ENCODE results near the gene PHF13.

The PHF13 gene

DNA sequence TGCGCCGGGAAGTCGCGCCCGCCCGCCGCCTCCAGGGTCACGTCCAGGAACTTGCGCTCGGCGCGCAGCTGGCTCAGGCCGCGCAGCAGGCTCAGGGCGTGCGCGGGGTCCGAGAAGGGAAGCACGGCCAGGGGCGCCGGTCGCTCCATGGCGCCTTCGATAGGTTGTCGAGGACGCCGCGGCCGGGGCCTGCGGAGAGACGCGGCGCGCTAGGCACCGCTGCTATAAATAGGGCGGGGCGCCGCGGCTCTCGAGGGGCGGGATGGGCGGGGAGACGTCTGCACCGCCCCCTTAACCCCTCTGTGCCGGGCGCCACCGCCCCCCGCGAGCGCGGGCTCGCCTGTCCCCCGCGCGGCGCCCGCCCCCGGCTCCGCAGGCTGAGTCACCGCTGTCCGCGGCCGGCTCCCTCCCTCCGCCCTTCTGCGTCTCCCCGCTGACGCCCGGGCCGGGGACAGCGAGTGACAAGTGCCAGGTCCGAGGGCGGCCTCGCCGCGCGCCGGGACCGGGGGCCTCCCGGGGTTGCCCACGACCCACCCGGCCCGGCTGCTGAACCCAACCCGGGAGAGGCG, 10.8 kb upstream of the PHF13 start, which contains the start of gene KLHL21:
KLHL21 (minus strand) TSS at position 201 of the 569 bp plus-strand sequence; CDS start at position 149, 52 bp downstream.
- peak; percentile 83 for DNase-seq

GRCh38 chr1:6603238-6603914, 10.2 kb upstream of the PHF13 start:
- DNase-seq = no peak

DNA sequence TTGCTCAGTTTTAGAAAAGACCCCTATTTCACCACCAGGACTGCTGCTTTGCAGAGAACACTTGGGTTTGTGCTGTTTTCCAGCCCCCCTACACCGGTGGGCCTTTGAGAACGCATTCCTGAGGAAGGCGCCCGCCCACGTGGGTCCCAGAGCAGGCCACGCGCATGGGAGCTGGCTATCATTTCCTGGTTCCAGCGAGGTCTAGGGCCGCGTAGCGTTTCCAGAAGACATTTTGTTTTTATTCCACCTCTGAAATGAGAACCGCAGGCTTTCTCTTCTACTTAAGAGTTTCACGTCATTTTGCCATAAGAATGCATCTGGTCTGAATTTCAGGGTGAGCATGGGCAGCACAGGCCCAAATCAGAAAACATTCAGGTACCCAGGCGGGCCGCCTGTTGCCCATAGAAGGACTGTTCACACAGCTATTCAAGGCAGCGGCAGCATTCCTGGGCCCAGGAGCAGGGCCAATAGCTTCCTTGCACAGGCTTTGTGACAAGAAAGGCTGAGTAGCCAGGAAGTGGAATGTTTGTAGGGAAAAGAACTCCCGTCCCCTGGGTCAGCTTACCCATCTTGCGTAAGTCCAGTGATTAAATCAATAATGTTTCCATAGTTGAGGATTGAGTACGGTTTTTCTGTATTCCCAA, 9.5 kb upstream of the PHF13 start:
- no peak for DNase-seq

DNA sequence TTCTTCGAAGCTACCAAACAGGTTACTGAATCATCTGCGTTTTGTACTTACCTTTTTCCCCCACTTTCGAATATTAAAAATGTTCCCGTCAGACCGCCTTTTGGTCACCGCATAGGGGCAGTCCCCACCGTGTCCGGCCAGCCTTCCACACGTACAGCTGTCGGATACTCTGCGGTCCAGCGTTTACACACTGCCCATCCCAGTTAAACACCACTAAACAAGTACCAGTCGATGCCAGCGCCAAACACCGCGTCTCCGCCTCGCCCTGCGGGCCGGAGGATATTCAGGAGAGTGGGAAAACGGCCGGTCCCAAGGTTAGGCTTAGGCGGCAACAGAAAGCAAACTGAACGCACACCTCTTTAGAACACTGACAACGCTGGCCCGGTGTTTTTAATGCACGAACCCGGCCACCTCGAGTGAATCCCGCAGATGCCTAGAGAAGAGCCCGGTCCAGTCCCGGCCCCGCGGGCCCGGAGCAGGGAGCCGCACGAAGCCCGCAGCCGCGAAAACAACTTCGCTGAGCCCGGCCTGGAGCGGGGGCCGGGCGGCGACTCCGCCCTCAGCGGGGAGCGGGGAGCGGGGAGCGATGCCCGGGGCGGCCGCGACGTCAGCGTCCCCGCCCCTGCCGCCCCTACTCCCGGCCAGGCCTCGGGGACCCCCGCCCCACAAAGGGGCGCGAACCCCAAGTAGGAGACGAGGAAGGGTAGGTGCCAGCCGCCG, 730 bp upstream of the PHF13 start:
- DNase-seq = peak; percentile 79

DNA sequence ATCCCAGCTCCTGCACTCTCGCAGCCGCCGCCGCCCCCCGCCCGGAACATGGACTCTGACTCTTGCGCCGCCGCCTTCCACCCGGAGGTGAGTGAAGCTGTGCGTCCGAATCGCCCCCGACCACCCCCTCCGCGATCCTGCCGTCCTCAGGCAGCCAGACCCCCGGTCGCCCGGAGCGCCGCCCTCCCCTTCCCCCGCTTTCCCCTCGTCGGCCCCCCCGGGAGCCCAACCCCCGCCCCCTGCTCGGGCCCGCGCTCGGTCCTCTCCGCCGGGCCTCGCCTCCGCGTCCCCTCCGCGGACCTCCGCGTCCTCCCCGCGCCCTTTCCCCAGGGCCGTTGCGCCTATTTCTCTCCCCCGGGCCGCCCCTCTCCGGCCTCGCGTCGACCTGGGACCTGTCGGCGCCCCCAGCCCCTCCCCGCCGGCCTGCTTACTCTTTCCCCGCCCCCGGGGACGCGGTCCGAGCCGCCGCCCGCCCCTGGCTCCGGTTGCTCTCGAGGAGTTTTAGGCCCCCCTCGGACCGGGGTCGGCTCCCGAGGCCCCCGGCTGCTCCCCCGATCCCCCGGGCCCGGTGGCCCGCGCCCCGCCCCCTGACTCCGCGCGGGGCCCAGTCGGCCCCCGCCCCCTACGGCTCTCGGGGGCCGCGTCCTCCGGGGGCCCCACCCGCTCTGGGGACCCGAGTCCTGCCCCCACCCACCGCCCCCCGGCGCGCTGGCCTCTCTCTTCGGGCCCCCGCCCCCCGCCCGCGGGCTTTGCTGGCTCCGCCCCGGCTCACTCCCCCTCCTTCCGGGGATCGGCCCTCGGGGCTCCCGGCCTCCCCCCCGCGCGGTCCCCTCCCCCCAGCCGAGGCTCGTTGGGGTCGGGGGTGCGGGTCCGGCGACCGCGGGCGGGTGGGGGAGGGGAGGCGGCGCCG, 743 bp downstream of the PHF13 start:
- DNase-seq = peak; percentile 62

DNA sequence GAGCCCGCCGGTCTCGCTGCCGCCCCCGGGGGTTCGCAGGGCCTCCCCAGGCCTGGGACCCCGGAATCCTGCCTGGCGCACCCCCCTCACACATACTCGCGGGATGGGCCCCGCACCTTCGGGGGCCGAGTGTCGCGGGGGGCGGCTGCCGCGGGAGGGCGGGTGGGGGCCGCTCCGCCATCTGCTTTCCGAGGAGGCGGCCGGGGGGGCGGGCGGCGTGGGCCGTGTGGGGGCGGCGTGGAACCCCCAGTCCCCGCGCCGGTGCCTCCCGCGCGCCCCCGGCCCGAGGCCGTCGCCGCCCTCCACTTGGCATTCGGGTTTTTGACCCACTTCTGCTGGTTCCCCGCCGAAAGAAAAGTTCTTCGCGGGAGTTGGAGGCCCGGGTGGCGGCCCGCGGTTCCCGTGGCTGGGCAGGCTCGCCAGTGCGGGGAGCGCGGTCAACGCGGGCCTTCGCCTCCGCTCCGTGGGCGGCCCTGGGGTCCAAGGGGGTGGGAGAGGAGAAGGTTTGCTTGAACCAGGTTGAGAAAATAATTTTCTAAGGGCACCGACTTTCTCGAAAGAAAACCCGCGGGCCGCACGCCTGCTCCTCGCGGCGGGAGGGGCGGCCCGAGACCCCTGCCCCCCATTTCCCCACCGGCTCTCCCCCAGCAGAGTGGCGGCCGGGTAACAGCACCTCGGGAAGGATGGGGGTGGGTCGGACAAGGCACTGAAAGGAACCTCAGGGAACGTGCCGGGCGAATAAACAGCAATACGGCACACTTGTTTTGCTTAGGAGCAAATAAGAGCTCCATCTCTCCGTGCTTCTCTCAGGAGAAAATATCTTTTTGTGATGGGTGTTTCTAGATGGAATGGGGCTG, 1.6 kb downstream of the PHF13 start:
- peak; percentile 7 for DNase-seq

- DNase-seq = no peak
These were observed 5.5 kb downstream of the PHF13 start for GRCh38 chr1:6619045-6619444.

- DNase-seq = no peak
These were observed 8.2 kb downstream of the PHF13 start for GRCh38 chr1:6621429-6622391.

DNA sequence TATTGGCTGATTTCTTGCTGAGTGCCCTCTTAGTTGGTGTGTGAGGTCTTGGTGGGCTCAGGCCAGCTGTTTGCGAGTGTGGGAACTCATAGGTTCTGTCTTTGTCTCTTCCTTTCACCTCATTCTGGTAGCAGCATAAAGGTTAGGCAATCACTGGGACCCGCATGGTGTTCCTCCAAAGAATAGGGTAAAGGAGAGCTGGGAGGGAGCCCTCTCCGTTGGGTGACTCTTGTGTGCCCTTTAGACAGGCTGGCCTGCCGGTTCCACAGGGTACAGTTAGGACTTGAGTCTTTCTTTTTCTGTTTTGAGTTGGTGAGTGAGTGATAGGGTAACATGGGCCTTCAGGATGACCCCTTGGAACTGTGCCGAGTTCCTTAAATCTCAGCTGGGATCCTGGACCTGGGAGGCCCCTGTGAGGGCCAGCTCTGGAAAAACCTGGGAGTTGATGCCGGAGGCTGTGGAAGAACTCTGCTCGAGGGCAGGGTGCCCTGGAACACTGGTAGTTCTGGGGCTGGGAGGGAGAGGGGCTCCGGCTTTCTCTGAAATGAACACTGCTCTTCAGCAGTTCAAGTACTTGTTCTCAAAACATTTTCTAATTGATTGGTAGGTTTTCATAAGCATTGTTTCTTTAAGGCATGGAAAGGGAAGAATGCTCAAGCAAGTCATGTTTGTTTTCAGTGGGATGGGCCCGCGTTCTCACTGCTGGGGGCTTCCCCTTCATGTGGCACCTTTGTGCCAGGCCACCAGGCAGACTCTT, 9.0 kb downstream of the PHF13 start:
- DNase-seq = no peak

DNA sequence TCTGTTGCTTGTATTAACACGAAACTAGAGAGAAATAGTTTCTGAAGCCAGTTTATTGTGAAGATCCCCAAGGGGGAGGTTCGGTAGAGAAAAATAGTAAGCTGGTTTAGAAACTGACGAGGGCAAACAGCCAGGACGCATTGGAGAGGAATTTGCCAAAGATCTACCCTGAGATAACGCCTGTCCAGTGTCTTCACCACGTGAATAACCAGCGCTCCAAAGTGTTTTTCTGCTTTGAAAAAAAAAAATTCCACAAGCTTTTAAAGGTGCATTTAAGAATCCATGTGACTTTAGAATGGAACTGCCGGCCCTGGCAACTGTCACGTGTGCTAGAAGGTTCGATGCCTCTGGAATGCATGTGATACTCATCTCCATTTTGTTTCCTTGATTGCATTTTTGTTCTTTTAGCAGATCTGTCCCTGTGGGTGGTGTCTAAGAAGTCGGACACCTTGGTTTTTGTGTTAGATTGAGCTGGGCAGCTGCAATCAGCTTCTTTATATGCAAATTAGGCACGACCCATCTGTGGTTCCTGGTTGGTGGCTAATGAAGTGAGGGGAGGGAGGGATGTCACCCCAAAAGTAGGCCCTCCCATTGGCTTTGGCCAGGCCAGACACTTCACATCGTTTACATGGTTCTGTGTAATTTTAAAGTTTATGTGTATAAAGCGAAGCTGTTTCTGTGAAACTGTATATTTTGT, 9.9 kb downstream of the PHF13 start:
- no peak for DNase-seq

DNA sequence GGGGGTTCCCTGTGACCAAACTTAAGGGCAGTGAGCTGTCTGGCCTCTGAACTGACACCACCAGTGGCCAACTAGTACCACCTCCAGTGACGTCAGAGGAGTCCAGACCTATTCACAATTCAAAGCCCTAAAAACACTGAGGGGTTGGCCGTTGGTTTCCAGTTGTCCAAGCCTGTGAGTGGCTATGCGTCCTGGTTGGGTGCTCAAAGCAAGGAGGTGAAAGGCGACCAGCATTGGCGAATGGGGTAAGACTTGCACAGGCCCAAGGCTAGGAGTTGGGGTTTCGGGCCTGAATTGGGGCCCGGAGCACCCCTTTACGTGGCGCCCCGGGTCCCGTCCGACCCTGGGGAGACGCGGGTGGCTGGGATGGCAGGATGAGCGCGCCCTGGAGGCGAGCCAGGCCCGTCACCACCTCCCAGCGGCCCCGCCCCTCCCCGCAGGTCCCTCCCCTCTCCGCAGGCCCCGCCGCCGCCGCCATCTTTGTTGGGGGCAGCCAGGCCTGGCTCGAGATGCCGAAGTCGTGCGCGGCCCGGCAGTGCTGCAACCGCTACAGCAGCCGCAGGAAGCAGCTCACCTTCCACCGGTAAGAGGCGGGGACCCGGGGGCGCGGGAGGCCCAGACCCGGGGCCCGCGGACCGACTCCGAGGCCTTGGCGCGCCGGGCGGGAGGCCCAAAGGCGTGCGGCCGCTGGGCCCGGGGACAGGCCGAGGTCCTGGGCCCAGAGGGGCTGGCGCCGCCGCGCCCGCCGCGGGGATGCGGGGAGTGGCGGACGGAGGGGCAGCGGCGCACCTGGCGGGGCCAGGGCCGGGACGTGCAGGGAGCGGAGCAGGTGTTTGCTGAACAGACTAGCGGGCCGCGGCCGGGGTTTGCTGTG, 11.4 kb downstream of the PHF13 start, which contains the start of gene THAP3:
THAP3 (plus strand) TSS at position 159 of the 874 bp plus-strand sequence; CDS start at position 510, 351 bp downstream.
- DNase-seq = peak; percentile 82

DNA sequence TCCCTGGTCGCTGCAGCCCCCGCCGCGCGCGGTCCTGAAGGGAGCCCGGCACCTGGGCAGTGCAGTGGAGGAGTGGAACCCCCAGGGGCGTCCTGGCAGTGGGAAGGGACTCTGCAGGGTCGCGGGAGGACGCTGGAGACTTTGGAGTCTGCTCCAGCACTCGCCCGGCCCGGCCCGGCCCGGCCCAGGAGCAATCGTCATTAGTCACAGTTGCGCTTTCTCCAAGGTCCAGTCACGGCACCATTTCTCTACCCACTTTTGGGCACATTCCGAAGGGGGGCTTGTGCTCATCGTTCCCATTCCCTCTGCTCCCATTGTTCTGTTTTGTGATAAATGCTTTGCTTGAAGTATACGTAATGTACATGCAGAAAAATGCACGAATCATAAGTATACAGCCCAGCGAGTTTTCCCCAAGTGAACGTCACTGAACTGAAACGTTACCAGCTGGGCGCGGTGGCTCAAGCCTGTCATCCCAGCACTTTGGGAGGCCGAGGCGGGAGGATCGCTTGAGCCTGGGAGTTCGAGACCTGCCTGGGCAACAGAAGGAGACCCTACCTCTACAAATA, 12.1 kb downstream of the PHF13 start:
- DNase-seq = no peak

DNA sequence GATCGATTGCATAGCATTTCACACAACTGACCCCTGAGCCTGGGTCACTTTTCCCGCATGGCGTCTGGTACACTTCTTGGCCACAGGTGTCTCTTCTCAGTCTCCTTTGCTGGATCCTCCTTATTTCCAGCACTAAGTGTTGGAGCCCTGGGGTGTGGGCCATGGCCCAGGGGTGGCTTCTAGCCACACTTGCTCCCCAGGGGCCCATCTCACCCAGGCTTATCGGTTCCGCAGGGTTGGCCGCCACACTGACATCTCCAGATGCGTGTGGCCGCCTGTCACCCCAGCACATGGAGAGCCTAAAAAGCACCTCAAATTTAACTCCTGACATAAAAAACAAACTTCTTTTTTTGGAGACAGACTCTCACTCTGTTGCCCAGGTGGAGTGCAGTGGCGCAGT, 13.5 kb downstream of the PHF13 start:
- DNase-seq = no peak

DNA sequence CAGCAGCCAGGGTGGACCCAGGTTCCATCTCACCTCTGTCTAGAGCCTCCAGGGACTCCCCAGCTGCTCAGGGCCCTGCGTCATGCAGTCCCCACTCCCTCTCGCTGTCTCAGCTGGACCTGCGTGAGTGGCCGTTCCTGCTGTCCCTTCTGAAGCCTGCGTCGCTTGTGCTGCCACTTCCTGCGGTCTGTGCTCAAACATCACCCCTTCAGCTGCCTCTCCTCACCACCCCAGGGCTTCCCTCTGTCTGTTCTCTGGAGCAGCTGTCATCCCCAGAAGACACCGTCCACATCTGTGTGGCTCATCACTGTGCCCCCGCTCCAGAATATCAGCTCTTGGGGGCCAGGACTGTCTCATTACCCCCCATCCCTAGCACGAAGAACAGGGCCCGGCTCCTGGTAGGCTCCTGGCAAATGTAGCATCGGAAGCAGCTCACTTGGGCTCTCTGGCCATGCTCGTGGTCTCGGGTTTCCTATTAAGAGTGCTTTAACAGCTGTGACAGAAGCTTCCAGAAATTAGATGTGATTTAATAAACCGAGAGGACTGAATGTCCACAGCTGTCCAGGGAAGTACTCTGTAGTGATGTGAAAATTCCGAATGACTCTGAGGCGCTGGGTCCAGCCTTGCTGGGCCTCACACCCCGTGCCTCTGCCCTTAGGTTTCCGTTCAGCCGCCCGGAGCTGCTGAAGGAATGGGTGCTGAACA, 14.5 kb downstream of the PHF13 start:
- no peak for DNase-seq

- no peak for DNase-seq
These were observed 15.5 kb downstream of the PHF13 start for GRCh38 chr1:6628971-6629479.

DNA sequence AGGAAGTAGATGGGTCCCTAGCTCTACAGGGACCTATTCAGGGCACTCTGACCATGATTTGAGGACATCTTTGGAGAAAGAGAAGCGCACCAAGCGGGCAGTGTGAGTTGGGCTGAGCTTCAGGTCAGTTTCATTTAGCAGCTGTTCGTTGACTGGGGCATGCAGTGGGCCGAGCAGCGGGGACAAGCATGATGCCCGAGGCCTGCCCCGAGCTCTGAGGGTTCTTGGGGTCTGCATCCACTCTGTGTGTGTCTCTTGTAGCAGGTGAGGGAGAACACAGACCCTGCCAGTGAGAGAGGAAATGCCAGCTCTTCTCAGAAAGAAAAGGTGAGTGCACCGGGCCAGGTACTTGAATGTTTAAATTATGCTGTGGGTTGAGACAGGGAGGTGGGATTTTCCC, 16.5 kb downstream of the PHF13 start:
- DNase-seq = no peak
